Cortex of kidney (tissue), 1 donor: Measurements from ENCODE around the gene ADGRL3.

Source experiments
- DNase-seq: peaks from one replicate; lab custom pipeline; 2025; lab: John Stamatoyannopoulos, UW

ADGRL3 gene

GRCh38 chr4:61995717-61996340 is 795.7 kb downstream of the ADGRL3 start:
- no peak for DNase-seq

- DNase-seq = no peak
Measured at GRCh38 chr4:61996943-61997342, 796.8 kb downstream of the ADGRL3 start.

- DNase-seq = no peak
Measured at GRCh38 chr4:61997831-61998230, 797.7 kb downstream of the ADGRL3 start.

GRCh38 chr4:62003695-62004094 is 803.6 kb downstream of the ADGRL3 start:
- DNase-seq = no peak

GRCh38 chr4:62004881-62005280 is 804.8 kb downstream of the ADGRL3 start:
- no peak for DNase-seq

GRCh38 chr4:62006108-62006507 is 806.0 kb downstream of the ADGRL3 start:
- no peak for DNase-seq

GRCh38 chr4:62015043-62015739 is 815.1 kb downstream of the ADGRL3 start:
- DNase-seq = no peak

- no peak for DNase-seq
Measured at GRCh38 chr4:62018537-62018936, 818.4 kb downstream of the ADGRL3 start.

- no peak for DNase-seq
Measured at GRCh38 chr4:62023633-62024032, 823.5 kb downstream of the ADGRL3 start.

- no peak for DNase-seq
Measured at GRCh38 chr4:62028745-62029144, 828.6 kb downstream of the ADGRL3 start.

GRCh38 chr4:62030958-62031357 is 830.8 kb downstream of the ADGRL3 start:
- no peak for DNase-seq

- DNase-seq = no peak
Measured at GRCh38 chr4:62037571-62037970, 837.4 kb downstream of the ADGRL3 start.

- no peak for DNase-seq
Measured at GRCh38 chr4:62051332-62051731, 851.2 kb downstream of the ADGRL3 start.

- DNase-seq = no peak
Measured at GRCh38 chr4:62053974-62054373, 853.8 kb downstream of the ADGRL3 start.

GRCh38 chr4:62057031-62057430 is 856.9 kb downstream of the ADGRL3 start:
- DNase-seq = no peak

GRCh38 chr4:62058571-62058970 is 858.4 kb downstream of the ADGRL3 start:
- no peak for DNase-seq

- DNase-seq = no peak
Measured at GRCh38 chr4:62070291-62070852, 870.2 kb downstream of the ADGRL3 start.

GRCh38 chr4:62075089-62075488 is 875.0 kb downstream of the ADGRL3 start:
- DNase-seq = no peak

GRCh38 chr4:62075521-62075920 is 875.4 kb downstream of the ADGRL3 start:
- no peak for DNase-seq

- no peak for DNase-seq
Measured at GRCh38 chr4:62077406-62077805, 877.3 kb downstream of the ADGRL3 start.

- DNase-seq = no peak
Measured at GRCh38 chr4:62080431-62080830, 880.3 kb downstream of the ADGRL3 start.

GRCh38 chr4:62087706-62088105 is 887.6 kb downstream of the ADGRL3 start:
- no peak for DNase-seq

- DNase-seq = no peak
Measured at GRCh38 chr4:62093735-62094134, 893.6 kb downstream of the ADGRL3 start.

GRCh38 chr4:62096881-62097280 is 896.8 kb downstream of the ADGRL3 start:
- DNase-seq = no peak
